ENCODE results near the gene ITGAD.

DNA sequence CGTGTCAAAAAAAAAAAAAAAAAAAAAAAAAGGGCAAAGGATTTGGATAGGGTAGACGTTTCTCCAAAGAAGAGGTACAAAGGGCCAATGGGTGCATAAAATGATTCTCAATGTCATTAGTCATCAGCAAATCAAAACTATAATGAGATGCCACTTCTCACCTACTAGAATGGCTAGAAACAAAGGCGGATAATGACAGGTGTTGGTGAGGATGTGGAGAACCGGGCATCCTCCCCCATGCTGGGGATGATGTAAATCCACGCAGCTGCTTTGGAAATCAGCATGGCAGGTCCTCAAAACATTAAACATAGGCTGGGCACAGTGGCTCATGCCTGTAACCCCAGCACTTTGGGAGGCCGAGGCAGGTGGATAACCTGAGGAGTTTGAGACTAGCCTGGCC lies 28.7 kb upstream of the ITGAD start:
- TF ChIP-seq, protein P1, sequence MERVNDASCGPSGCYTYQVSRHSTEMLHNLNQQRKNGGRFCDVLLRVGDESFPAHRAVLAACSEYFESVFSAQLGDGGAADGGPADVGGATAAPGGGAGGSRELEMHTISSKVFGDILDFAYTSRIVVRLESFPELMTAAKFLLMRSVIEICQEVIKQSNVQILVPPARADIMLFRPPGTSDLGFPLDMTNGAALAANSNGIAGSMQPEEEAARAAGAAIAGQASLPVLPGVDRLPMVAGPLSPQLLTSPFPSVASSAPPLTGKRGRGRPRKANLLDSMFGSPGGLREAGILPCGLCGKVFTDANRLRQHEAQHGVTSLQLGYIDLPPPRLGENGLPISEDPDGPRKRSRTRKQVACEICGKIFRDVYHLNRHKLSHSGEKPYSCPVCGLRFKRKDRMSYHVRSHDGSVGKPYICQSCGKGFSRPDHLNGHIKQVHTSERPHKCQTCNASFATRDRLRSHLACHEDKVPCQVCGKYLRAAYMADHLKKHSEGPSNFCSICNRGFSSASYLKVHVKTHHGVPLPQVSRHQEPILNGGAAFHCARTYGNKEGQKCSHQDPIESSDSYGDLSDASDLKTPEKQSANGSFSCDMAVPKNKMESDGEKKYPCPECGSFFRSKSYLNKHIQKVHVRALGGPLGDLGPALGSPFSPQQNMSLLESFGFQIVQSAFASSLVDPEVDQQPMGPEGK (CRISPR knock-in tag; IDR thresholded peaks at IDR 0.05; ENCODE audit: borderline replicate concordance), result no peak
- no peak for TF ChIP-seq BACH2 (CRISPR knock-in tag; IDR thresholded peaks at IDR 0.05; ENCODE audit: borderline replicate concordance)
- no peak for TF ChIP-seq RARB (CRISPR knock-in tag; IDR thresholded peaks at IDR 0.05)
- no peak for TF ChIP-seq OSR1 (CRISPR knock-in tag; IDR thresholded peaks at IDR 0.05)
- TF ChIP-seq SNAI2 (CRISPR knock-in tag; IDR thresholded peaks at IDR 0.05), result no peak
- TF ChIP-seq TSHZ2 (CRISPR knock-in tag; IDR thresholded peaks at IDR 0.05), result no peak
- no peak for TF ChIP-seq ZFP3 (CRISPR knock-in tag; IDR thresholded peaks at IDR 0.05)
